Stimulated activated CD4-positive, alpha-beta T cell treated with anti-CD3 and anti-CD28 coated beads, Interleukin-2, amount 100 ng/mL, for 4 hours (primary cell): Measurements from ENCODE around the gene NUCKS1.

Experiments used
- DNase-seq: peaks from one replicate; pipeline ENCODE4 v3.0.0-alpha.2; 2020; ENCODE audit warnings: low read depth

The NUCKS1 gene

DNA sequence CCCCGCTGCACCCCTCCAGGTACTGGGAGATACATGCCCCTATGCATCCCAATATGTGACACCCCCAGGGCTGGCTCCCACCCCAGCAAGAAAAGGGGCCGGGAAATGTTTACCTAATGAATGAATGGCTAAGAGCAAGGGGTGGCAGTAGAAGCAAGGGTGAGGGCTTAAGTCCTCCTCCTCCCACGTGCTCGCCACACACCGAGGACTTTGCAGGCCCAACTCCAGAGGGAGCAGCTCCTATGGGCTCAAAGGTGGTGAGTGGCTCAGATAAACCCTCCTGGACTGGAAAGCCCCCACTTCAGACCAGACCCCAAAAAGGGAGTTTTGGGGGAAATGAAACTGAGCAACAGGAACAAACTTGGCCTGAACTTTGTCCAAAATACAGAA, 81.0 kb downstream of the NUCKS1 start:
- DNase-seq, result no peak

DNA sequence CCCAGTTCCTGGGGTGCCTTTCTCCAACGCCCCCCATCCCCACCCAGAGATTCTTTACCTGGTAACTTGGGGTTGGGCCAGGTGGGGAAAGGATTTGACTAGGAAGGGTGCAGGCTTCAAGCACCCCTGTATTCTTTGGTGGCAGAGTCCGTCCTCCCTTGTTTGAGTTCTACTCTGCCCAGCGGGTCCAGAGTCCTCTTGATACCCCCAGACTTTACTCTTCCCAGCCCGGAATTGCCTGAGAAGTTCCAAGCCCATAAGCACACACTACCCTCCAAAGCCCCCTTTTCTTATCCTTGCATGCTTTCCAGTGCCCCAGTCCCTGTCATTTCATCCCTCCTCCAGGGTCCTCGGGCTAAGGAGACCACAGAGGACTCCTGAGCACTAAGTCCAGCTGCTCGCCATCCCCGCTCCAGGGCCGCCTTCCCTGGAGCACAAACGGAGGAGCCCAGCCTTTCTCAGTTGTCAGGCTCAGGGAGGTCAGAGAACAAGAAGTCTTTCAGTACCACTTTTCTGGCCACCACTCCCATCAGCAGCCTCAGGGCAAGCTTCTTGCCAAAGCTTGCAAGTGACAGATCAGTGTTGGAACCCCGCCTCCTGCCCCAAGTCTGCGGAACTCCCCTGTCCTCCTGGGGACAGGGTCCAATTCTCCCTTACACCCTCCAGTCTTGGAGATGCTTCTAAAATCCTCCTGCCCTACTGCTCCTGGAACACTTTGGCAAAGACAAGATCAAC, 81.9 kb downstream of the NUCKS1 start:
- no peak for DNase-seq

DNA sequence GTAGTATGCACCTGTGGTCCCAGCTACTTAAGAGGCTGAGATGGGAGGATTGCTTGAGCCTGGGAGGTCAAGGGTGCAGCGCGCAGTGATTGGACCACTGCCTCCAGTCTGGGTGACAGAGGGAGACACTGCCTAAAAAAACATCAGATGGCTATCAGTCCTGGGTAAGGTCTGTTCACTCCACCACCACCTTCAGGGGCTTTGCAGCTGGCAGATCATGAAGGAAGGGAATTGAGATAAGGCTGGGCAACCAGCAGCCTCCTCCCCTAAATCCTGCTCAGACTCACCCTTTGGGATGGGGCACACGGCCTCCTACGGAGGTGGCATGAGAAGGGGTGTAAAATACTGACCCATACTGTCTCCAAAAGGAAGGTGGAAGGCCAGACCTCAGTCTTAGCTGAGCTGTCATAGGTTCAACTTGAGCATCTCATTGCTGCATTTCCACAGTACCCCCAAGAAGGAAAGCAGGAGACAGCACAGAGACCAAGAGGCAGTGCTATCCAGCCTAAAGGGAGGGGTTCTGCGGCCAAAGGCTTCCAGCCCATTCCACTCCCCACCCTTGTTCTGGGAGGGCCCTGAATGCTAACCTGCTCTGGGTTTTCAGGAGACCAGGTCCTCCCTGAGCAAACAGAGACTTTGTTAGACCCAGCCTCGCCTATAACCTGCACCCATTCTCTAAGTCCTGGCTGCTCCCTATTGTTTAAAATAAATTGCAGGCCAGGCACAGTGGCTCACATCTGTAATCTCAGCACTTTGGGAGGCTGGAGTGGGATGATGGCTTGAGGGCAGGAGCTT, 83.4 kb downstream of the NUCKS1 start:
- no peak for DNase-seq

DNA sequence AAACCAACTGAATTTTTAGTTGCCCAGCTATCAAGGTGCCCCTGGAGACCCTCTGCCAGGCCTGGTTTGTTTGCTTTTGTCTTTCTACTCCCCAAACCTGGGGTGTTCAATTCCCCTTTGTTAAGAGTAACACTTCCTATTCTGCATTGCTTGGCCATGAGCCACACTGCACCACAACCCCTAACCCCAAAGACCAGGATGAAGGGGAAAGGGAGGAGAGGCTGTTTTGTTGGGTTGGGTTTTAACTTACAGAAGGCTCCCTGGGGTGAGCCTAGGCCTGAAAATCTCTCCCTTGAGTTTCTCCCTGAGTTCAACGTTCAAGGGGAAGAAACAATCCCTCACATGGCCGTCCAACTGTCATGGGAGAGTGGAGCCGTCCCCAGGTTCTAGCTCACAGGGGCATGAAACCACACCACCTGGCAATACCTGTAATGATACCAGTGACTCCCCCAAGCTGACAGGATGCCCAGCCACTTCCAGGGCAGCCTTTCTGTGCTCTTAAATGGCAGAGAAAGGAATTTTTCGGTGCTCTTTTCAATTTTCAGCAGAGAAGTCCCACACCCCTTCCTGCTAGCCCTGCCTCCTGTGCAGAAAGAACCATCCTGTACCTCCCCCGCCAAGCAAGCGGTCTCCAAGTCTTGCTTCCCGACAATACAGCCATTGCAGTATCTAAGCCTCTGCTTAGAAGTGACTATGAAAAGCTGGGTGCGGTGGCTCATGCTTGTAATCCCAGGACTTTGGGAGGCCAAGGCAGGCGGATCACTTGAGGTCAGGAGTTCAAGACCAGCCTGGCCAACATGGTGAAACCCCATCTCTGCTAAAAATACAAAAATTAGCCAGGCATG, 84.6 kb downstream of the NUCKS1 start:
- no peak for DNase-seq

DNA sequence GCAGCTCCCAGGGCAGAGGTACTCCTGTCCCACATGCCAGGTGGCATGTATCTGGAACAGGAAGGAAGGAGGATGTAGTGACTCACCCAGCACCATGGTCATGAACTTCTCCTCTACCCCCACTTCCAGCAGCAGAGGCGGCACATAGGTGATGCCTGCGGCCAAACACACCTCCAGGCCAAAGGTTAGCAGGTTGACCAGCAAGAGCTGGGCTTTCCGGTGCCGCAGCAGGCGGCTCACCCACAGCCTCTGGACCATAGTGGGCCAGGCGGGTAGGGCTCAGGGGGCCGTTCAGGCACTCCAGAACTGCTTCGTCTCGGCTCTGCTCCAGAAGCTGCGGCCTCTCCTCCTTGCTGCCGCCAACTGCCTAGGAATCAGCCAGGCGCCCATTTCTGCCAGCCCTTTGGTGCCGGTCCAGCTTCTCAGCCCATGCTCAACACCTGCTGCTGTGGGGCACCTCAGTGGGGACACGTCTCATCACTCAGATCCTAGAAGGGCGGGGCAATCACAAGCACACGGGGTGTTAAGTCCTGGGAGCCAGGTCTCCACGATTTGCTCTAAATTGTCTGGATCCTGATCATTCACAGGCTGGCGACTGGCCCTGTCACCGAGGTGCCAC, 85.5 kb downstream of the NUCKS1 start:
- no peak for DNase-seq

DNA sequence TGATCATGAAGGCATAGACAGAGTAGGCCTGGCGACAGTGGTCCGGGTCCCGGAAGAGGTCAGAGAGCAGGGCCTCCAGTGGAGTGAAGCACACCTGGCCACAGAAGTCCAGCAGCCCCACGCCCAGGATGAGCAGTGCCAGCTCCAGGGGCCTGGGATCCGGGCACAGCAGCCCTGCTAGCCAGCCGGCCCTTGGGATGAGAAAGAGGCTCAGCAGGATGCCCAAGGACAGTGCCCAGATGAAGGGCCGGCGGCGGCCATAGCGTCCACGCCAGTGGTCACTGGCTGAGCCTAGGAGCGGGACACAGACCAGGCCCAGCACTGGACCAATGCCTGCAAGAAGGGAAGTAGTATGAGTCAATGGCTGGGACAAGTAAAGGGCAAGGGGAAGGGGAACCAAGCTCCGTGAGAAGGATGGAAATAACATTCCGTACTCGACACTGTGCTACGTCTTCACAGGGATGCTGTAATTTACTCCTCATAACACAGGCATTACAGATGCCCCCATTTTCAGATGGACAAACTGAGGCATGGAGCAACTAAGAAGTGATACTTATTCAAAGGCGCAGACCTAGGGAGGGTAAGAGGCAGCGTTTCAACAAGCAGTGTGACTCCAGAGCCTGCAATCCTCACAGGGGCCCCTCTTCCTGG, 86.6 kb downstream of the NUCKS1 start:
- DNase-seq, result no peak
